Keratinocyte (primary cell): ENCODE data around the gene KLC4. TPM values are rescaled to one million over a fixed set of nuclear protein-coding genes. Genes with fewer than 3 reads are reported as not detected.
A peak's percentile ranks its signal among the peaks of the same experiment; 100 is the strongest.

ENCODE experiments used
- DNase-seq: peaks from one replicate; pipeline ENCODE4 v3.0.0-alpha.2; 2011; ENCODE audit warnings: low read depth, missing footprints, low spot score
- FAIRE-seq: peaks from 2 replicates; lab custom pipeline; 2011; peaks lifted over from hg19 to GRCh38; lab: Jason Lieb, UNC
- H2AFZ ChIP-seq: 2 replicates; pipeline ENCODE4 v1.6.0; 2012; ENCODE audit warnings: low read length, control low read depth, inconsistent platforms; ENCODE audit not compliant: control insufficient read depth
- H3K27ac ChIP-seq: 2 replicates; pipeline ENCODE4 v1.5.1; 2011; ENCODE audit warnings: low read length; ENCODE audit not compliant: control insufficient read depth, insufficient read depth
- H3K27me3 ChIP-seq: 3 replicates; pipeline ENCODE4 v1.6.0; 2011; ENCODE audit warnings: low read length; ENCODE audit not compliant: control insufficient read depth, insufficient read depth; ENCODE audit errors: extremely low read depth
- H3K36me3 ChIP-seq, 2 experiments: 2 replicates in 1 of 2; 3 replicates in 1 of 2; pipeline ENCODE4 v1.5.1; 2011; ENCODE audit warnings: low read length in 2 of 2, mild to moderate bottlenecking in 1 of 2; ENCODE audit not compliant: control insufficient read depth in 2 of 2, insufficient read depth in 2 of 2; ENCODE audit errors: extremely low read depth in 1 of 2
- H3K4me1 ChIP-seq: 3 replicates; pipeline ENCODE4 v1.5.1; 2011; ENCODE audit warnings: low read length; ENCODE audit not compliant: control insufficient read depth, insufficient read depth; ENCODE audit errors: extremely low read depth
- H3K4me2 ChIP-seq: 3 replicates; pipeline ENCODE4 v1.6.0; 2011; ENCODE audit warnings: low read depth, low read length; ENCODE audit not compliant: control insufficient read depth, insufficient read depth; ENCODE audit errors: extremely low read depth
- H3K4me3 ChIP-seq, 3 experiments: fragments of 200-600 bp in 1 of 3; sonication (generic) in 1 of 3; 2 replicates in 2 of 3; 3 replicates in 1 of 3; pipeline ENCODE4 v1.5.1; 2011 to 2016; ENCODE audit warnings: low read length in 3 of 3, mild to moderate bottlenecking in 3 of 3, control low read depth in 2 of 3, inconsistent platforms in 1 of 3, low read depth in 1 of 3, mixed read lengths in 1 of 3, mixed run types in 1 of 3, moderate library complexity in 1 of 3; ENCODE audit not compliant: control insufficient read depth in 2 of 3, insufficient read depth in 2 of 3; ENCODE audit errors: extremely low read depth in 1 of 3
- H3K79me2 ChIP-seq: 2 replicates; pipeline ENCODE4 v1.6.0; 2012; ENCODE audit warnings: low read length; ENCODE audit not compliant: control insufficient read depth, insufficient read depth
- H3K9ac ChIP-seq: 3 replicates; pipeline ENCODE4 v1.6.0; 2011; ENCODE audit warnings: low read length; ENCODE audit not compliant: control insufficient read depth, insufficient read depth; ENCODE audit errors: extremely low read depth
- H3K9me1 ChIP-seq: 3 replicates; pipeline ENCODE4 v1.6.0; 2011; ENCODE audit warnings: low read length; ENCODE audit not compliant: control insufficient read depth, insufficient read depth; ENCODE audit errors: extremely low read depth
- H3K9me3 ChIP-seq: 2 replicates; pipeline ENCODE4 v1.5.1; 2012; ENCODE audit warnings: low read depth, low read length; ENCODE audit not compliant: control insufficient read depth
- H4K20me1 ChIP-seq: 3 replicates; pipeline ENCODE4 v1.6.0; 2011; ENCODE audit warnings: low read length; ENCODE audit not compliant: control insufficient read depth, insufficient read depth; ENCODE audit errors: extremely low read depth
- CTCF ChIP-seq, 3 experiments: IDR thresholded peaks in 1 of 3; conservative IDR thresholded peaks in 1 of 3; optimal IDR thresholded peaks in 1 of 3; 2 replicates in 2 of 3; 3 replicates in 1 of 3; pipeline versions ENCODE3 to v1.5.1; 2011; ENCODE audit warnings: low read length in 3 of 3, mild to moderate bottlenecking in 3 of 3, moderate library complexity in 2 of 3, control low read depth in 1 of 3, inconsistent platforms in 1 of 3; ENCODE audit not compliant: insufficient read depth in 2 of 3; ENCODE audit errors: extremely low read depth in 1 of 3
- EZH2 ChIP-seq: IDR thresholded peaks from one replicate; pipeline ENCODE4 v1.6.1; 2012; ENCODE audit warnings: inconsistent platforms, mild to moderate bottlenecking, low read length, moderate library complexity
- dilution Hi-C: fragments of 300-500 bp; cut with MboI; formaldehyde crosslinking; loops from one replicate; pipeline ENCODE4 v1.7.0; 2020; ENCODE audit warnings: low sequenced_read_pairs; ENCODE audit not compliant: extremely low pct_ligation_motif_present
- polyA plus RNA-seq, 5 experiments: library from polyadenylated mRNA; depleted of rRNA in 3 of 5; stranded (reverse) in 3 of 5; stranded (forward) in 1 of 5; unstranded in 1 of 5; fragments of >200 nt; gene quantifications; 1 replicate in 1 of 5; 2 replicates in 3 of 5; 3 replicates in 1 of 5; pipeline versions ENCODE4 v1.2.1 to v1.2.3, GENCODE V29; 2011 to 2012; ENCODE audit warnings: missing spikeins in 2 of 5, low read depth in 1 of 5, low replicate concordance in 1 of 5

The KLC4 gene
- polyA plus RNA-seq, 1 donor (not counting 4 experiments of a cell fraction or from before 2014, with no cell fraction given) = 8.8 TPM

- Histone ChIP-seq H2AFZ (no peak overlapping the region), H3K27me3 (no peaks in the 10 kb centered on the region), H3K27ac (peak overlapping the region; percentile 86), H3K4me2 (peak overlapping the region; percentile 95), H3K4me3 (peak overlapping the region in 2 of 3 experiments; percentile 90 to 94), H3K36me3 (peaks cover 14 to 22% of the 10 kb centered on the region in 2 experiments), H3K4me1 (peaks cover 23% of the 10 kb centered on the region), H3K79me2 (peaks cover 26% of the 10 kb centered on the region), H4K20me1 (no peaks in the 10 kb centered on the region), H3K9me3 (no peaks in the 10 kb centered on the region), H3K9ac (peak overlapping the region; percentile 94), H3K9me1 (no peaks in the 10 kb centered on the region)
- no peak for TF ChIP-seq CTCF (optimal IDR thresholded peaks at IDR 0.05 in 1 of 3, IDR thresholded peaks at IDR 0.05 in 1 of 3, conservative IDR thresholded peaks at IDR 0.05 in 1 of 3; ENCODE audit: extremely low read depth in 1 of 3, insufficient read depth in 2 of 3, low read length in 3 of 3)
- no peak for TF ChIP-seq EZH2
- DNase-seq (no peak), FAIRE-seq (no peak)
- dilution Hi-C loops = no loop called here
Observed at GRCh38 chr6:43054206-43054943, 5.1 kb upstream of the KLC4 start.

DNA sequence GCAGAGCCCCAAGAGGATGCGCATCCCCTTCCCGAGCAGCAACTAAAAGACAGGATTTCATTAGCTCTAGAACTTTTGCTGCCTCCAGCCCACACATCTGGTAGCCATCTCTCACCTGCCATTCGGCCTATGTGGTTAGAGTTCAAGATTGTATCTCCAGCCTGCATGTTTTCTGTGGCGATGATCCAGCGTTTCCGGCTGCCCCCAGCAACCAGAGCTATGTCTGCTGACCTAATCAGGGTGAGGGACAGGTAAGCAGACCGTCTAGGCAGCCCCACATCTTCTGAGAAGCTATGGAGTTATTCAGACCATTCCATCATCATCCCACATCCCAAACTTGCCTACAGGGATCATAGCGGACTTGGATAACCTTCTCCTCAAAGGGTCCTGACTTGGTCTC is 3.5 kb upstream of the KLC4 start:
- FAIRE-seq (no peak), DNase-seq (no peak)
- H3K36me3 ChIP-seq = peaks cover 7 to 19% of the 10 kb centered on the region in 2 experiments
- H3K27ac ChIP-seq = no peak overlapping the region
- no peak overlapping the region for H3K4me3 ChIP-seq
- H3K9me3 ChIP-seq = no peaks in the 10 kb centered on the region
- no peak overlapping the region for H3K9ac ChIP-seq
- H3K4me2 ChIP-seq = no peak overlapping the region
- no peaks in the 10 kb centered on the region for H3K9me1 ChIP-seq
- peaks cover 27% of the 10 kb centered on the region for H3K4me1 ChIP-seq
- H3K79me2 ChIP-seq = peaks cover 26% of the 10 kb centered on the region
- no peak overlapping the region for H2AFZ ChIP-seq
- no peaks in the 10 kb centered on the region for H4K20me1 ChIP-seq
- no peak for TF ChIP-seq CTCF (optimal IDR thresholded peaks at IDR 0.05 in 1 of 3, IDR thresholded peaks at IDR 0.05 in 1 of 3, conservative IDR thresholded peaks at IDR 0.05 in 1 of 3; ENCODE audit: extremely low read depth in 1 of 3, insufficient read depth in 2 of 3, low read length in 3 of 3)
- no peak for TF ChIP-seq EZH2
- no peaks in the 10 kb centered on the region for H3K27me3 ChIP-seq
- dilution Hi-C loops = no loop called here
